PC-9 (cell line): ENCODE results near the gene C15orf62.

Experiments
- EZH2 ChIP-seq: fragments of 200-600 bp; sonication (generic); IDR thresholded peaks from 2 replicates; pipeline ENCODE4 v1.8.0; 2017; ENCODE audit warnings: antibody characterized with exemption, low read depth
- TF ChIP-seq, protein P1 (sequence below): fragments of 200-600 bp; sonication (generic); conservative IDR thresholded peaks from 2 replicates; pipeline ENCODE4 v1.6.1; 2017; ENCODE audit warnings: mixed run types, antibody characterized with exemption, mild to moderate bottlenecking, moderate library complexity

DNA sequence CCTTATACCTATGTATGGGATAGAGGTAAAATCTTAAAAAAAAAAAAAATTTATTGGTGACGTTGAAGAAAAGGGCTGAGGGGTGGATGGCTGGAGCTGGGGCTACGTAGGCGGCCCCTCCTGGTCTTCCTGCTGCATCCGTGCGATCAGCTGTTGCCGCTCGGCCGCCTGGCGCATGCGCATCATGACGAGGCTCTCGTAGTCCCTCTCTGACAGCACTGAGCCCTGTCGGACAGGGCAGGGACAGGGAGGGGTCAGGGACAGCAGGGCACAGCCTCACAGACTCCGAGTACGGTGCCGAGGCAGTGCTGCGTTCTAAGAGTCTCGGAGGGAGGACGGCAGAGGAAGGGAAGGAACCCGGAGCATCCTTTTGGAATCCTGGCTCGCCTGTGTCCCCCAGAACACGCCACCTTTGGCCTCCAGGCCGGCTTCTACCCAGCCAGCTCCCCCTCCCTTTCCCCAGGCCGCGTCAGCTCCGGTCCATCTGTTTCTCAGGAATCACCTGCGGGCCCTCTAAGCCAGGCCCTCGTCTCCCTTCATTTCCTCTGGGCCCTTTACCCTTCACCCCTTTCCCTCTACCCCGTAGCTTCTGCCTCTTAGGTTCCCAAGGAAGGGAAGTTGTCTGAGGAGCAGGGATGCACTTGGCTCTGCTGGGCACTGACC is 1.8 kb upstream of the C15orf62 start:
- TF ChIP-seq EZH2: no peak
- TF ChIP-seq, protein P1, sequence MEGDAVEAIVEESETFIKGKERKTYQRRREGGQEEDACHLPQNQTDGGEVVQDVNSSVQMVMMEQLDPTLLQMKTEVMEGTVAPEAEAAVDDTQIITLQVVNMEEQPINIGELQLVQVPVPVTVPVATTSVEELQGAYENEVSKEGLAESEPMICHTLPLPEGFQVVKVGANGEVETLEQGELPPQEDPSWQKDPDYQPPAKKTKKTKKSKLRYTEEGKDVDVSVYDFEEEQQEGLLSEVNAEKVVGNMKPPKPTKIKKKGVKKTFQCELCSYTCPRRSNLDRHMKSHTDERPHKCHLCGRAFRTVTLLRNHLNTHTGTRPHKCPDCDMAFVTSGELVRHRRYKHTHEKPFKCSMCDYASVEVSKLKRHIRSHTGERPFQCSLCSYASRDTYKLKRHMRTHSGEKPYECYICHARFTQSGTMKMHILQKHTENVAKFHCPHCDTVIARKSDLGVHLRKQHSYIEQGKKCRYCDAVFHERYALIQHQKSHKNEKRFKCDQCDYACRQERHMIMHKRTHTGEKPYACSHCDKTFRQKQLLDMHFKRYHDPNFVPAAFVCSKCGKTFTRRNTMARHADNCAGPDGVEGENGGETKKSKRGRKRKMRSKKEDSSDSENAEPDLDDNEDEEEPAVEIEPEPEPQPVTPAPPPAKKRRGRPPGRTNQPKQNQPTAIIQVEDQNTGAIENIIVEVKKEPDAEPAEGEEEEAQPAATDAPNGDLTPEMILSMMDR: no peak
